Uterus (tissue), 2 donors: ENCODE measurements around the gene RASSF10.

Experiments
- CTCF ChIP-seq, 4 experiments: fragments of 200-600 bp in 2 of 4; fragments of 450-650 bp in 2 of 4; sonication (generic) in 2 of 4; IDR thresholded peaks; one replicate each; pipeline ENCODE4 v1.5.1; 2016 to 2019; ENCODE audit warnings: antibody characterized with exemption in 4 of 4, mild to moderate bottlenecking in 2 of 4, moderate library complexity in 1 of 4
- POLR2A ChIP-seq, 2 donors: fragments of 450-650 bp; IDR thresholded peaks; one replicate each; pipeline ENCODE4 v1.6.1; 2016; ENCODE audit warnings: antibody characterized with exemption in 2 of 2, mild to moderate bottlenecking in 1 of 2, moderate library complexity in 1 of 2

GRCh38 chr11:12995188-12995587 is 13.9 kb upstream of the RASSF10 start:
- TF ChIP-seq CTCF (IDR thresholded peaks at IDR 0.05) (no peak), POLR2A (IDR thresholded peaks at IDR 0.05) (no peak)
